Endothelial cell of umbilical vein (primary cell): ENCODE measurements around the gene AGGF1. TPM values are rescaled to one million over a fixed set of nuclear protein-coding genes. Genes with fewer than 3 reads are reported as not detected.

Experiments
- Bru-seq: library from RNA; stranded (reverse); fragments of 400-500 nt; gene quantifications from one replicate; lab custom pipeline; 2021; lab: Mats Ljungman, UMichigan
- BruChase-seq, 2 experiments: library from RNA; stranded (reverse); fragments of 400-500 nt; gene quantifications; one replicate each; lab custom pipeline; 2021; lab: Mats Ljungman, UMichigan
- BruUV-seq: library from RNA; stranded (reverse); fragments of 400-500 nt; replicated peaks from 2 replicates; lab custom pipeline; 2021; lab: Mats Ljungman, UMichigan
- CTCF ChIA-PET: fragments of 300-600, 350-600 bp; sonication (Branson Sonifier 250); formaldehyde crosslinking; loops from one replicate; lab custom pipeline; 2021; ENCODE audit warnings: antibody characterized with exemption, inconsistent platforms; lab: Charles Lee
- POLR2A ChIA-PET: fragments of 300-600, 350-600 bp; sonication (Branson Sonifier 250); formaldehyde crosslinking; loops from one replicate; lab custom pipeline; 2021; ENCODE audit warnings: antibody characterized with exemption, inconsistent platforms; lab: Charles Lee
- DNase-seq: peaks from one replicate; pipeline ENCODE4 v3.0.0-alpha.2; 2011; ENCODE audit warnings: low read depth, low spot score
- FAIRE-seq: peaks from 2 replicates; lab custom pipeline; 2011; peaks lifted over from hg19 to GRCh38; lab: Jason Lieb, UNC
- H2AFZ ChIP-seq: 2 replicates; pipeline ENCODE4 v1.6.0; 2012; ENCODE audit warnings: low read depth, low read length, control low read depth, inconsistent platforms
- H3K27ac ChIP-seq: 2 replicates; pipeline ENCODE4 v1.5.1; 2011; ENCODE audit warnings: low read depth, mild to moderate bottlenecking, control low read depth, low read length, moderate library complexity; ENCODE audit not compliant: insufficient read depth
- H3K27me3 ChIP-seq, 2 experiments: 2 replicates each; pipeline versions ENCODE4 v1.6.0 to v1.6.1; 2011; ENCODE audit warnings: low read length in 2 of 2, mixed read lengths in 1 of 2; ENCODE audit not compliant: control insufficient read depth in 2 of 2, insufficient read depth in 2 of 2
- H3K36me3 ChIP-seq, 2 experiments: 2 replicates in 1 of 2; 3 replicates in 1 of 2; pipeline ENCODE4 v1.5.1; 2011; ENCODE audit warnings: low read length in 2 of 2, mild to moderate bottlenecking in 1 of 2, moderate library complexity in 1 of 2; ENCODE audit not compliant: control insufficient read depth in 2 of 2, insufficient read depth in 2 of 2; ENCODE audit errors: extremely low read depth in 1 of 2
- H3K4me1 ChIP-seq: 3 replicates; pipeline ENCODE4 v1.5.1; 2011; ENCODE audit warnings: mild to moderate bottlenecking, low read length; ENCODE audit not compliant: control insufficient read depth, insufficient read depth; ENCODE audit errors: extremely low read depth
- H3K4me2 ChIP-seq: 2 replicates; pipeline ENCODE4 v1.6.1; 2011; ENCODE audit warnings: low read length, control low read depth, mixed read lengths; ENCODE audit not compliant: insufficient read depth
- H3K4me3 ChIP-seq, 3 experiments: fragments of 200-600 bp in 1 of 3; sonication (generic), shearing (Covaris generic) in 1 of 3; replicated peaks in 1 of 3; 2 replicates each; pipeline ENCODE4 v1.5.1; 2011 to 2016; ENCODE audit warnings: control low read depth in 3 of 3, low read length in 3 of 3, mild to moderate bottlenecking in 2 of 3, inconsistent platforms in 1 of 3, low read depth in 1 of 3, moderate library complexity in 1 of 3; ENCODE audit not compliant: insufficient read depth in 1 of 3
- H3K79me2 ChIP-seq: 2 replicates; pipeline ENCODE4 v1.6.0; 2012; ENCODE audit warnings: low read length, inconsistent platforms; ENCODE audit not compliant: control insufficient read depth, insufficient read depth
- H3K9ac ChIP-seq: replicated peaks from 2 replicates; pipeline ENCODE3; 2011; ENCODE audit warnings: low read length, control low read depth; ENCODE audit not compliant: insufficient read depth; ENCODE audit errors: extremely low read depth
- H3K9me1 ChIP-seq: replicated peaks from 3 replicates; pipeline ENCODE4 v1.6.0; 2011; ENCODE audit warnings: mild to moderate bottlenecking, low read length; ENCODE audit not compliant: control insufficient read depth, insufficient read depth; ENCODE audit errors: extremely low read depth
- H3K9me3 ChIP-seq: replicated peaks from 2 replicates; pipeline ENCODE4 v1.5.1; 2012; ENCODE audit warnings: low read length, inconsistent platforms; ENCODE audit not compliant: control insufficient read depth, insufficient read depth
- H4K20me1 ChIP-seq: replicated peaks from 2 replicates; pipeline ENCODE3; 2011; ENCODE audit warnings: mild to moderate bottlenecking, low read length; ENCODE audit not compliant: control insufficient read depth, insufficient read depth; ENCODE audit errors: extremely low read depth
- CTCF ChIP-seq, 2 donors: IDR thresholded peaks; 1 replicate in 1 of 2; 2 replicates in 1 of 2; pipeline ENCODE4 v1.5.1; 2011; ENCODE audit warnings: low read length in 2 of 2, mild to moderate bottlenecking in 2 of 2, moderate library complexity in 2 of 2, control low read depth in 1 of 2, inconsistent platforms in 1 of 2, low read depth in 1 of 2; ENCODE audit not compliant: insufficient read depth in 1 of 2; ENCODE audit errors: extremely low read depth in 1 of 2
- FOS ChIP-seq: IDR thresholded peaks from 2 replicates; pipeline ENCODE4 v1.6.1; 2011; ENCODE audit warnings: mild to moderate bottlenecking, low read length, moderate library complexity, borderline replicate concordance; ENCODE audit not compliant: insufficient read depth
- GATA2 ChIP-seq: IDR thresholded peaks from 2 replicates; pipeline ENCODE4 v1.7.0; 2011; ENCODE audit warnings: low read depth, mild to moderate bottlenecking, moderate library complexity, mixed read lengths, low read length; ENCODE audit not compliant: insufficient read length, insufficient read depth
- JUN ChIP-seq: IDR thresholded peaks from 2 replicates; pipeline ENCODE4 v1.6.1; 2011; ENCODE audit warnings: borderline replicate concordance, low read depth; ENCODE audit not compliant: insufficient read length, insufficient read depth
- MYC ChIP-seq: IDR thresholded peaks from one replicate; pipeline ENCODE4 v1.6.1; 2011; ENCODE audit warnings: mild to moderate bottlenecking, low read depth, low read length
- POLR2A ChIP-seq: IDR thresholded peaks from 2 replicates; pipeline ENCODE4 v1.6.1; 2012; ENCODE audit warnings: low read depth, mild to moderate bottlenecking, control low read depth, low read length
- POLR2AphosphoS5 ChIP-seq: IDR thresholded peaks from 2 replicates; pipeline ENCODE4 v1.6.1; 2012; ENCODE audit warnings: low read depth, mild to moderate bottlenecking, control low read depth, low read length, moderate library complexity; ENCODE audit not compliant: insufficient read depth
- dilution Hi-C: fragments of 300-500 bp; cut with MboI; formaldehyde crosslinking; loops from one replicate; pipeline ENCODE4 v1.15.0; 2019; ENCODE audit warnings: low sequenced_read_pairs; ENCODE audit not compliant: extremely low pct_ligation_motif_present
- intact Hi-C: fragments of 100-400 bp; cut with micrococcal nuclease; formaldehyde crosslinking; loops from one replicate; pipeline ENCODE4 v1.10.0; 2022
- long read RNA-seq: library from polyadenylated mRNA; stranded (forward); transcript quantifications from one replicate; pipeline ENCODE4 v2.0.0, GENCODE V29; 2021
- polyA minus RNA-seq, 3 experiments: library from RNA; depleted of rRNA, polyadenylated mRNA; stranded (reverse); fragments of >200 nt; gene quantifications; 1 replicate in 1 of 3; 2 replicates in 2 of 3; pipeline ENCODE4 v1.2.3, GENCODE V29; 2011
- polyA plus RNA-seq, 4 experiments: library from polyadenylated mRNA; depleted of rRNA in 3 of 4; stranded (reverse) in 3 of 4; unstranded in 1 of 4; fragments of >200 nt; gene quantifications; 2 replicates each; pipeline versions ENCODE4 v1.2.1 to v1.2.3, GENCODE V29; 2011 to 2012; ENCODE audit warnings: missing spikeins in 1 of 4
- total RNA-seq: library from RNA; stranded (reverse); gene quantifications from 2 replicates; pipeline ENCODE4 v1.2.3, GENCODE V29; 2021
- TF ChIP-seq, protein P1 (sequence below): IDR thresholded peaks from 2 replicates; pipeline ENCODE4 v1.6.1; 2011; ENCODE audit not compliant: insufficient read depth, insufficient read length

Gene AGGF1
- total RNA-seq (16.1 and 19.9 TPM in 2 replicates), polyA plus RNA-seq (6.7 and 7.8 TPM in 2 replicates), polyA minus RNA-seq (5.9 and 6.0 TPM in 2 replicates), Bru-seq, nascent RNA (percentile 73 among the genes with signal in this experiment), BruChase-seq, experiment 1, labeled RNA remaining after a 6-hour chase (percentile 82 among the genes with signal in this experiment), BruChase-seq, experiment 2, labeled RNA remaining after a 2-hour chase (percentile 93 among the genes with signal in this experiment)
- polyA plus RNA-seq (2011; cell fraction: cytosol; rRNA removed) = 6.2 and 7.3 TPM in 2 replicates
- 8.2 and 10.2 TPM in 2 replicates for polyA plus RNA-seq (2011; cell fraction: nucleus; rRNA removed)
- polyA plus RNA-seq (2012) = 8.4 and 10.9 TPM in 2 replicates
- 11.7 TPM for polyA minus RNA-seq (2011; cell fraction: cytosol; rRNA and poly(A)+ RNA removed)
- polyA minus RNA-seq (2011; cell fraction: nucleus; rRNA and poly(A)+ RNA removed) = 12.8 and 13.1 TPM in 2 replicates
- long read RNA-seq, full-length matches to known transcripts = 22 of 32 reads
- long read RNA-seq, partial matches to known transcripts = 4 of 32 reads
- long read RNA-seq, other reads (novel, unspliced or antisense) = 6 of 32 reads

DNA sequence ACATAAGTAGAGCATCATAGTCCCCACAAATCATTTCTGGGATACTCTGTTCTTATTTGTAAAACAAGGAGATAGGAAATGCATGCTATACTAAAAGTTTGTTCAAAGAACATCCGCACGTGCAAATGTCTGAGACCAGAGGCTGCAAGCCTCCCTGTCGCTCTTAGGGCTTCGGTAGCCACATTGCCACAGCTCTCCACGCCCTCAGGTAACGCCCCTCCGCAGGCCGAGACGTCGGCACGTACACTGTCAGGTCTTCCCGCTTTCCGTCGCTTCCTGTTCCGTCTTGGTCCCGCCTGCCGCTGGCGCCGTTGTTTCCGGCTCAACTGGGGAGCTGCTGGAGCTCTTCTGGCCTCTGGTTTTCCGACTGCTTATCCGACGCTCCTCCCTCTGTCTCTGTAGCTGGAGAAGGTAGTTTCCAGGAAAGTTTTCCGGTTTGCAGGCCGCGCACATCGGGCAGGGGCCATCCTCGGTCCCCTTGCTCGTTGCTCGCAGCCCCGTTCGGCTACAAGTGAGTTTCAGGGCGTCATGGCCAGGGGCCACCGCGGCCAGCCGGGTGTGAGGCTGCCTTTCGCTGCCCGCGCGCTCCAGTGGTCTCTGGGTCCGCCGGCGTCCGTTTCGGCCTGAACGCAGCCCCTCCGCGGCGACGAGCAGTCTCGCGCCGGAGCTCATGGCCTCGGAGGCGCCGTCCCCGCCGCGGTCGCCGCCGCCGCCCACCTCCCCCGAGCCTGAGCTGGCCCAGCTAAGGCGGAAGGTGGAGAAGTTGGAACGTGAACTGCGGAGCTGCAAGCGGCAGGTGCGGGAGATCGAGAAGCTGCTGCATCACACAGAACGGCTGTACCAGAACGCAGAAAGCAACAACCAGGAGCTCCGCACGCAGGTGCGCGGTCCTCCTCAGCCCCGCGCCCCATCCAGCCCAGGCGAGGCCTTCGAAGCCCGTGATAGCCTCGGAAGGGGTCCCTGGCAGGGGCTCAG, at the start of gene AGGF1:
Gene AGGF1, plus strand, starts transcription at position 308 of the 975 bp plus-strand sequence. Its CDS starts 363 bp downstream, at position 671.
- Histone ChIP-seq H3K27ac (peak within 1 kb of the TSS; percentile 74), H3K4me2 (peak within 1 kb of the TSS; percentile 83), H3K27me3 (no peaks in the 10 kb centered on the region), H3K9me3 (peaks cover 2% of the 10 kb centered on the region), H3K4me3 (peak within 1 kb of the TSS; percentile 71 to 77 (median 76)), H3K9ac (peak within 1 kb of the TSS; percentile 93), H3K36me3 (peaks cover 0 to under 1% of the 10 kb centered on the region in 2 experiments), H3K79me2 (peaks cover 7% of the 10 kb centered on the region), H3K4me1 (peaks cover 11% of the 10 kb centered on the region), H4K20me1 (no peaks in the 10 kb centered on the region), H3K9me1 (no peaks in the 10 kb centered on the region), H2AFZ (peak within 1 kb of the TSS; percentile 87)
- TSS peak; percentile 75 for BruUV-seq
- intact Hi-C loops (loop anchor here (1.0 kb wide), 2 partner anchors 47 to 71 kb away; no protein-coding TSS in a partner anchor), dilution Hi-C loops (no loop called here)
- peak; percentile 93 for DNase-seq
- TF ChIP-seq POLR2A (peak; percentile 89), MYC (peak; percentile 61), CTCF (IDR thresholded peaks at IDR 0.05; ENCODE audit: extremely low read depth in 1 of 2, insufficient read depth in 1 of 2, low read depth in 1 of 2, low read length in 2 of 2) (no peak), FOS (no peak), JUN (no peak), GATA2 (no peak), POLR2AphosphoS5 (peak; percentile 86)
- TF ChIP-seq, protein P1, sequence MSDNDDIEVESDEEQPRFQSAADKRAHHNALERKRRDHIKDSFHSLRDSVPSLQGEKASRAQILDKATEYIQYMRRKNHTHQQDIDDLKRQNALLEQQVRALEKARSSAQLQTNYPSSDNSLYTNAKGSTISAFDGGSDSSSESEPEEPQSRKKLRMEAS = peak; percentile 74
- FAIRE-seq = peak; percentile 98
- POLR2A ChIA-PET = interaction anchor here (0.6 to 1.0 kb wide), 2 partner anchors 223 to 461 kb away, joined by 3 to 4 read pairs; partner anchors contain the start of gene WDR41
- CTCF ChIA-PET = interaction anchor here (0.9 to 2.1 kb wide), 11 partner anchors 14 to 462 kb away, joined by 3 to 28 read pairs (median 6); partner anchors contain the start of gene WDR41
